GM19372 (cell line): Measurements from ENCODE around the gene RNASE2.
"Not testable (repeated sequence)": the region's sequence is repeated elsewhere in the genome, so short reads cannot be mapped to it uniquely, and the experiment has no call there.

Source experiments
- ATAC-seq: cut with Tn5 transposase; IDR thresholded peaks from one replicate; pipeline ENCODE4 v1.9.1; 2021; ENCODE audit warnings: mild to moderate bottlenecking, low read depth, moderate library complexity; ENCODE audit not compliant: unreplicated experiment

RNASE2 gene

DNA sequence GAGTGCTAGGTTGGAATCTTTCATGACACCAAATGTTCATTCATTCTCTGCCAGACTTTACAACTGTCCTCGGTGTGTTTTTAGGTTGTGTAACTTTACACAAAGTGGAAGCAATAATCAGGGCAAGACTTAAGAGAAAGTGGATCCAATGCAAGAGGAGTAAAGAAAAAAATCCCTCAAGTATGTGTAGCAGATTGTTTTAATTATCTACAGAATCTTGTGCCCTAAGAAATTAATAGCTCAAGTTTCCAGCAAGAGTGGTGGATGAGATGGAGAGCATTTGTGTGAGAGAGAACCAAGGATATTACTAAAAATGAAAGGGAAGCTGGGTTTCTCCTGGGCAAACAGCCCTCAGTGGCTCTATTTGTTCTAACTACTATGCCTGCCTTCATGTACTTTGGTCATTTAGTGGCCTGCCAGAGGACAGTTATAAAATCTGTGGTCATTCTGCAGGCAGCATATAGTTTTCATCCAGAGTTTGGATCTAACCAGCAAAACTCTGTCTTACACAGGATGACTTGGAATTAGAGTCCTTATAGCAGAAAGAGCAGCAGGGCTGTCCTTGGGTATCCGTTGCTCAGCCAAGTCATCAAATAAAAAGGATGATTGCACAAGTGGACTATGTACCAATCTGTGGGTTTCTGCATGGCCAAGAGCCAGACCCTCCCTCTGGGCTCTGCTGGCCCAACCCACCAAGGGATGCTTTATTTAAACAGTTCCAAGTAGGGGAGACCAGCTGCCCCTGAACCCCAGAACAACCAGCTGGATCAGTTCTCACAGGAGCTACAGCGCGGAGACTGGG, at the start of gene RNASE2:
Gene RNASE2, plus strand, starts transcription at position 752 of the 802 bp plus-strand sequence. CDS start 285 bp downstream, outside the sequence.
- ATAC-seq, result not testable (repeated sequence)

- ATAC-seq, result no peak
Measured at GRCh38 chr14:20905676-20906075, 49.6 kb upstream of the RNASE2 start.

DNA sequence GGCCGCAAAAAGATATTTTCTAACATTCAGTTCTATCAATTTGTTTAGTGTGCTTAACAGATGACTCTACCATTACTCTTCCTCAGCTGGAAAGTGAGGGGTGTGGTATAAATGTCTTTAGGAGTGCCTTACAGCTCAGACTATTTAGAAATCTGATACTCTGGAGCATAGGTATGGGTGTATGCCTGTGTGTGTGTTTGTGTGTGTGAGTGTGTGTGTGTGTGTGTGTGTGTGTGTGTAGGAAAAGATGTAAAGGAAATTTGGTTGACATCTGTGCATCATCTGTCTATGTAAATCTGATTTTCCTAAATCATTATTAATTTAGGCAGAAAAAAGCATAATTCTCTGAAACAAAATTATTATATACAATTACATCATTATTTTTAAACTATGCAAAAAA, 48.1 kb upstream of the RNASE2 start:
- ATAC-seq, result no peak

DNA sequence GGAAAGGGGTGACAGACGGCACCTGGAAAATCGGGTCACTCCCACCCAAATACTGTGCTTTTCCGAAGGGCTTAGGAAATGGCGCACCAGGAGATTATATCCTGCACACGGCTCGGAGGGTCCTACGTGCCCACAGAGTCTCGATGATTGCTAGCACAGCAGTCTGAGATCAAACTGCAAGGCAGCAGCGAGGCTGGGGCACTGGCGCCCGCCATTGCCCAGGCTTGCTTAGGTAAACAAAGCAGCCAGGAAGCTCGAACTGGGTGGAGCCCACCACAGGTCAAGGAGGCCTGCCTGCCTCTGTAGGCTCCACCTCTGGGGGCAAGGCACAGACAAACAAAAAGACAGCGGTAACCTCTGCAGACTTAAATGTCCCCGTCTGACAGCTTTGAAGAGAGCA, 44.5 kb upstream of the RNASE2 start:
- ATAC-seq, result not testable (repeated sequence)

DNA sequence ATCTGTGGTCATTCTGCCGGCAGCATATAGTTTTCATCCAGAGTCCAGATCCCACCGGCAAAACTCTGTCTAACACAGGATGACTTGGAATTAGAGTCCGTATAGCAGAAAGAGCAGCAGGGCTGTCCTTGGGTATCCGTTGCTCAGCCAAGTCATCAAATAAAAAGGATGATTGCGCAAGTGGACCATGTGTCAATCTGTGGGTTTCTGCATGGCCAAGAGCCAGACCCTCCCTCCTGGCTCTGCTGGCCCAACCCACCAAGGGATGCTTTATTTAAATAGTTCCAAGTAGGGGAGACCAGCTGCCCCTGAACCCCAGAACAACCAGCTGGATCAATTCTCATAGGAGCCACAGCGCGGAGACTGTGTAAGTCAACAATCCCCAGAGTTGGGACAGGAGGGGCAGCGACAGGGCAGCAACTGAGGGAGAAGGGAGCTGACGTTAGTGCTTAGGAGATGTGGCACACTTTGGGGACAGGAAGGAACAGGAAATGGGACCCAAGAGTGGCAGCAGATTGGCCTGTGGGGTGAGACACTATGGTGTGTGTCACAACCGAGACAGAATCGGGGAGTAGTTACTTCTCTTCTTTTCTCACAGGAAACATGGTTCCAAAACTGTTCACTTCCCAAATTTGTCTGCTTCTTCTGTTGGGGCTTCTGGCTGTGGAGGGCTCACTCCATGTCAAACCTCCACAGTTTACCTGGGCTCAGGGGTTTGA, 36.1 kb upstream of the RNASE2 start:
- not testable (repeated sequence) for ATAC-seq

DNA sequence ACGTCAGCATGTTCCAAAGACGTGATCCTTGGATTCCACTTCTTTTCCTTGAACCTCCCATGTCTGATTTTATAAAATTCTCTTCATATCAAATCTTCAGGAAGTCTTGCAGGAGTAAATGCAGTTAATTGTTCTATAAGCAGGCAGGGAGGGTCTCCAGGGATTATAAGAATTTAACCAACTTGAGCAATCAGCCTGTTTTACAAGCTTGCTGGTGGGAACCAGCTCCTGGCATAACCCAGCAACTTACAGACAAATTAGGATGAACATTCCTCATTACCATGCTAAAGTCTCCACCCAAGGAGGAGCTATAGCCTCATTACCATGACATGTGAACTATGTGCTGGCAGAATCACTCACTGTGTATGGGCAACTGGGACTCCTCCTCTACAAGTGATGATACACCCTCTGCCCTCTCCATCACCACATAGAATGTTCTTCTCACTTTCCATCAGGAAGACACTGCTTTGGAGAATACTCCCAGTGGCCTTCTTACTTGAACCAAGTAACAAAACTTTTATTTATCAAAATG, 31.5 kb upstream of the RNASE2 start:
- ATAC-seq, result not testable (repeated sequence)

DNA sequence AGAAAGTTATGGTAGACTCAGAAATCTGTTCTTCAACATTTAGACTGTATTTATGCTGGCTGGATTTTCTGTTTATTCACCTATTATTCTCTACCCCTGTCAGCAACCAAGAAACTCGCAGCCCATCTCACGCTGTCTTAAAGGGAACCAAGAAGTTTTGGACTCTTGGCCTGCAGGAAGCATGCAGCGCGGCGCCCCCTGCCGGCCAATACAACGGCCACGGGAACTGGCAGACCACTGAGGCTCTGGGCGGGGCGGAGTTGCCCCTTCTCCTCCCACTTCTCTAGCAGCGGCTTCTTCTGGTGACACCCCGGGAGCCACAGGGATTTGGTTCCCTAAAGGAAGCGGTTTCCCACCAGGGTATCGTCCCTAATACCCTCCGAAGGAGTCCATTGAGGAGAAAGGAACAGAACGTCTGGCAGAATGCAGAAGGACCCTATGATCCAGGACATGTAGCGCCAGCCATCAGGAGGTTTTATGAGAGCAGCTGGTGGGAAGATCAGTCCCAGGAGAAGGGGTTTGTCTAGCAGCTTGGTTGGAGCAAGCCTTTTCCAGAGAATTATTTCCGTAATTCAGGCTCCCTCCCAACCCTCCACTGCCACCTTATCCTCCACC, 21.0 kb upstream of the RNASE2 start:
- ATAC-seq, result no peak

- no peak for ATAC-seq
Measured at GRCh38 chr14:20935303-20935984, 19.8 kb upstream of the RNASE2 start.

GRCh38 chr14:20945146-20945545, 10.1 kb upstream of the RNASE2 start:
- not testable (repeated sequence) for ATAC-seq

- ATAC-seq, result not testable (repeated sequence)
Measured at GRCh38 chr14:20946707-20947106, 8.6 kb upstream of the RNASE2 start.

- ATAC-seq, result not testable (repeated sequence)
Measured at GRCh38 chr14:20955538-20955873, 219 bp downstream of the RNASE2 start.

DNA sequence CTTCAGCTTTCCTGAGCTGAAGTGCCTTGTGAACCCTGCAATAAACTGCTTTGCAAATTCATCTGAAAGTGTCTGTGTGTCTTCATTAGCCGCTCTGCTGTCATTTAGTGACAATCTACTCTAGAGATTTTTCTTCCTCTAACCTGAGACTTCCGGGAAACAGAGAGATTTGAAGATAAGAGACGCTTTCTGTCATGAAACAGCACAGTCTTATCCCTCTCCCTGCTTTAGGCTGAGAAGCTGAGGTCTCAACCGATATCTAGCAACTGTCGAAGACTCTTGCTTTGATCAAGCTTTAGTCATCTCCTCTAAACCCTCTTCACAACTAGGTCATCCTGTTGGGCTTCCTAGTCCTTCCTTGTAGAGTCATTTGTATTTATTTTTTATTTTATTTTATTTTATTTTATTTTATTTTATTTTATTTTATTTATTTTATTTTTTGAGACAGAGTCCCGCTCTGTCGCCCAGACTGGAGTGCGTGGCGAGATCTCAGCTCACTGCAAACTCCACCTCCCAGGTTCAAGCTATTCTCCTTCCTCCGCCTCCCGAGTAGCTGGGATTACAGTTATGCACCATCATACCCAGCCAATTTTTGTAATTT, 1.2 kb downstream of the RNASE2 start:
- no peak for ATAC-seq

DNA sequence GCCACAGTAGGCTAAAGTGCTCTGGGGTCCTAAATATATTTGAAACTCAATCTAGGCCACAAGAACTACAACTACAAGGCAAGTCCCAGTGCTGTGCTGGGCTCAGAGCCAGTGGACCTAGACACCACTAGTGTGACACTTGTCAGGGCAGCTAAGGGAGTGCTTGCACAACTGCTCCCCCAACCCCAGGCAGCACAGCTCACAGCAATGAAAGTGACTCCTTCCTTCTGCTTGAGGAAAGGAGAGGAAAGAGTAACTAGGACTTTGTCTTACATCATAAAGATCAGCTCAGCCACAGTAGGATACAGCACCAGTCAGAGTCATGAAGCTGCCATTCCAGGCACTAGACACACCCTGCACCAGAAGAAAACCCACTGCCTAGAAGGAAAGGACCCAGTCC, 3.7 kb downstream of the RNASE2 start:
- ATAC-seq, result not testable (repeated sequence)

GRCh38 chr14:20969336-20969735, 14.0 kb downstream of the RNASE2 start:
- no peak for ATAC-seq

GRCh38 chr14:20970647-20970982, 15.3 kb downstream of the RNASE2 start:
- peak; percentile 4 for ATAC-seq

DNA sequence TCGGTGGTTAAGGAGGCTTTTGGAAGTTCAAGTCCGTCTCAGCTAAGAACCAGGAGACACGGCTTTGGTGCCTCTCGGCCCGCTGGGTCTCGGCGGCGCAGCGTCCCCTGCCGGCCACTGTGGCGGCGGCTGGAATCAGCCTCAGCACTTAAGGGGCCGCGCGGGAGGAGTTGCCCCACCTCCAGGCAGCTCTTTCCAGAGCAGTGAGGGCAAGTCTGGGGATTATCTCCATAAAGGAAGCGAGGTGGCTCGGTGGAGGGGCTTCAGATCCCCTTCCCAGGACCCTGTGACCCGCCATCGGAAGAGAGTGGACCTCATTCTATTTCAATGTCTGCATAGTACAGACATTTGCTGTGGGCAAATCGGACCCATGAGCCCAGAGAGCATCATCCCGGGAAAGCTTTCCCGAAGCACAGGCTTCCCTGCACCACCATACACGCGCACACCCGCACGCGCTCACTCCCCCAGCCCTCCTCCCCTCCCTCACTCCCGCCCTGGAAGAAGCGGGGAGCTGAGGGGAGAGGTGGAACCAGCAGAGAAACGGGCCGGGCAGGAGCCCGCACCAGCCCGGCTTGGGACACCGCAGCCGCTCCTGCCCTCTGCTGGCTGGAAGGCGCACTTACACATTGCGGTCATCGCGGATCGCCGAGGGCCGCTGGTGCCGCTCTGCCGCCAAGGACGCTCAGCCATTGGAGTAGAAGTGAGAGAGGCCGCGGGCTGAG, 15.9 kb downstream of the RNASE2 start:
- ATAC-seq, result peak; percentile 90

DNA sequence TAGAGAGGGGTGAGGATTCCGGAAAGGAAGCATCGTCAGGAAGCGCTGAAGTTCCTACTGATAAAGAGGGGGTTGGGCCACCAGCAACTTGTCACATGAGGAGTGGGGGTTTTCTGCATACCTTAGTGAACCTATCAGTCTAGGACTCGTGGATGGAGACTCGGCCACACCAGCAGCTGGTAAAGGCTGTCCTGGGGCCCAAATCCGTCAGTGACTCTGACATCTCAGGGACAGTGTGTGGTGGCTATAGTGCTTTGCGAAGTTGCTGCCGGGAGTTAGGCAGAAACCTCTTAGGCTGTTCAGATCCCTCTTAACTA, 16.4 kb downstream of the RNASE2 start:
- peak; percentile 20 for ATAC-seq

- ATAC-seq, result no peak
Measured at GRCh38 chr14:20973501-20973900, 18.2 kb downstream of the RNASE2 start.

DNA sequence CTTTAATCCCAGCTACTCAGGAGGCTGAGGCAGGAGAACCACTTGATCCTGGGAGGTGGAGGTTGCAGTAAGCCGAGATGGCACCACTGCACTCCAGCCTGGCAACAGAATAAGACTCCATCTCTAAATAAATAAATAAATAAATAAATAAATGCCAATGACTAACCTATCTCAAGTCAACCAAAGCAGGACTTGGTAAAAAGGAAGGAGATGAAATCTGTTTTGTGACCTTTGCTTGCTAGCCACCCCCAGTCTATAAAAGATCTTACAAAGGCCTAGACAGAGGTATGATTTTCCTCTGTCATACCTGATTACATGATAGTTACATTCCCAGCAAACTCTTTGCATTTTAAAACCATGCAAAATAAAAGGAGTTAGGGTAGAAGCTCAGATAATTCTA, 21.0 kb downstream of the RNASE2 start:
- no peak for ATAC-seq

GRCh38 chr14:20978687-20979086, 23.4 kb downstream of the RNASE2 start:
- no peak for ATAC-seq
